Measurements from ENCODE around the gene TIMM17A. TPM values are rescaled to one million over a fixed set of nuclear protein-coding genes. Genes with fewer than 3 reads are reported as not detected.

TIMM17A gene
- total RNA-seq, 1 donor from 2014 or later: 139 TPM

Small RNA genes lying within 50 kb of the gene (microRNA-seq; reads per million reads assigned to microRNA genes)
- 1.1 reads per million for gene MIR6740

Other genes starting within 250 kb of the TIMM17A start
- 47.9 and 50.2 TPM in 2 replicates for gene IPO9, start 126.3 kb upstream of the TIMM17A start, total RNA-seq
- 9.8 and 10.1 TPM in 2 replicates for gene SHISA4, start 66.6 kb upstream of the TIMM17A start, total RNA-seq
- gene LMOD1, start 9.0 kb upstream of the TIMM17A start, total RNA-seq: 13.2 and 14.9 TPM in 2 replicates
- gene RNPEP, start 27.1 kb downstream of the TIMM17A start, total RNA-seq: 65.8 and 68.9 TPM in 2 replicates
- 2.5 and 2.9 TPM in 2 replicates for gene ELF3, start 55.1 kb downstream of the TIMM17A start, total RNA-seq
- not detected in 2 replicates for gene GPR37L1, start 167.4 kb downstream of the TIMM17A start, total RNA-seq
- 72.9 and 83.0 TPM in 2 replicates for gene ARL8A, start 189.2 kb downstream of the TIMM17A start, total RNA-seq
- gene PTPN7, start 205.1 kb downstream of the TIMM17A start, total RNA-seq: 0.58 and 0.75 TPM in 2 replicates
- gene LGR6, start 238.3 kb downstream of the TIMM17A start, total RNA-seq: 0.27 and 0.48 TPM in 2 replicates